Peyer's patch (tissue), 4 donors: ENCODE data around the gene IFNA8. TPM values are rescaled to one million over a fixed set of nuclear protein-coding genes. Genes with fewer than 3 reads are reported as not detected.

Source experiments
- DNase-seq, 3 donors: peaks; one replicate each; pipeline ENCODE4 v3.0.0-alpha.2; 2017 to 2019
- H3K27ac ChIP-seq, 4 donors: fragments of 200-600 bp; sonication (generic); one replicate each; pipeline ENCODE4 v1.5.1; 2016 to 2019
- H3K27me3 ChIP-seq, 2 donors: fragments of 200-600 bp; sonication (generic); one replicate each; pipeline ENCODE4 v1.5.1; 2019
- H3K36me3 ChIP-seq, 3 donors: fragments of 200-600 bp; sonication (generic); one replicate each; pipeline ENCODE4 v1.5.1; 2016 to 2019
- H3K4me1 ChIP-seq, 4 donors: fragments of 200-600 bp; sonication (generic); one replicate each; pipeline ENCODE4 v1.5.1; 2016 to 2019
- H3K4me3 ChIP-seq, 4 donors: fragments of 200-600 bp; sonication (generic); 1 replicate in 3 of 4; 2 replicates in 1 of 4; pipeline ENCODE4 v1.5.1; 2016 to 2019; ENCODE audit warnings: mild to moderate bottlenecking in 1 of 4
- H3K9me3 ChIP-seq, 4 donors: fragments of 200-600 bp; sonication (generic); one replicate each; pipeline ENCODE4 v1.5.1; 2016 to 2019; ENCODE audit warnings: mild to moderate bottlenecking in 1 of 4
- POLR2A ChIP-seq, 2 donors: fragments of 450-650 bp; IDR thresholded peaks; one replicate each; pipeline ENCODE4 v1.5.1; 2017; ENCODE audit warnings: antibody characterized with exemption in 2 of 2, mild to moderate bottlenecking in 2 of 2, moderate library complexity in 2 of 2
- total RNA-seq, 4 donors: library from RNA; depleted of rRNA; stranded (reverse); fragments of >200 nt; gene quantifications; one replicate each; pipeline ENCODE4 v1.1.0, GENCODE V29; 2016
- TF ChIP-seq, protein P1 (sequence below), 6 experiments: fragments of 450-650 bp in 4 of 6; fragments of 200-600 bp in 2 of 6; sonication (generic) in 1 of 6; IDR thresholded peaks; one replicate each; pipeline ENCODE4 v1.5.1; 2017 to 2019; ENCODE audit warnings: antibody characterized with exemption in 6 of 6, mild to moderate bottlenecking in 3 of 6, moderate library complexity in 1 of 6

Gene IFNA8
- total RNA-seq, 4 donors from 2014 or later = not detected

DNA sequence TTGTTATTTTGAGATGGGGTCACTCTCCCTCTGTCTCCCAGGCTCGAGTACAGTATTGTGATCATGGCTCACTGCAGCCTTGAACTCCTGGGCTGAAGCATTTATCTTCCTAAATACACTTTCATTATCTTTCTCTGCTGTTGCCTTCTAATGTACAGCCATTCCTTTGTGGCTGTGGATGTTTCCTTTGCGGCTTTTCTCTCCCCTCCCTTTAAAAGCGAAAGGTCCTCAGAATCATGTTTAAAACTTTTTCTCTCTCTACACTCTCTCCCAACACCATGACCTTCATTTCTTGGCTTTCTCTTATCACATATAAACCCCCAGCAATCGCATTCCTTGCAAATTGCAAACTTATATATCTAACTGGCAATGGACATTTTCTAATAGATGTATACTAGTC, 25.3 kb upstream of the IFNA8 start:
- Histone ChIP-seq H3K4me3 (no peak overlapping the region), H3K27ac (no peak overlapping the region), H3K27me3 (no peaks in the 10 kb centered on the region), H3K9me3 (no peaks in the 10 kb centered on the region), H3K4me1 (peaks cover 0 to 3% (median 0%) of the 10 kb centered on the region in 4 donors), H3K36me3 (no peaks in the 10 kb centered on the region)
- no peak for TF ChIP-seq POLR2A (IDR thresholded peaks at IDR 0.05)
- DNase-seq = no peak

DNA sequence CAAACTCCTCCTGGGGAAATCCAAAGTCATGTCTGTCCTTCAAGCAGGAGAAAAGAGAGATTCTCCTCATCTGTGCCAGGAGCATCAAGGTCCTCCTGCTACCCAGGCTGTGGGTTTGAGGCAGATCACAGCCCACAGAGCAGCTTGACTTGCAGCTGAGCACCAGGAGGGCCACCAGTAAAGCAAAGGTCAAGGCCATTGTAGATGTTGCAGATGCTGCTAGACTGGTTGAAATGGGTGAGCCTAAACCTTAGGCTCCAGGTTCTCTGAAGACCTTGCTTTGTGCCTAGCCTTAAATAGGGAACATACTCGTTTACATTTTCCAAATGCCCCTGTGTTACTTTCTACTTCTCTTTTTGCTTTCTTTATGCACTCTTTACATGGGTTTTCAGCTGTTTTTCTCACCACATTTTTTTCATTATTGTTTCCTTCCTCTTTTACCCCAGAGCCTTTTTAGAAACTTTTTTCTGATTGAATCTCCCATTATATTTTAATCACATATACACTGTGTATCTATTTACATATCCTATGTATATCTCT, 23.7 kb upstream of the IFNA8 start, which contains the start of gene IFNA2:
TSS of gene IFNA2 (minus strand) at position 268 of the 540 bp plus-strand sequence. CDS start at position 199, 69 bp downstream.
- Histone ChIP-seq H3K27me3 (no peaks in the 10 kb centered on the region), H3K36me3 (no peaks in the 10 kb centered on the region), H3K27ac (no peak within 1 kb of the TSS), H3K4me3 (no peak within 1 kb of the TSS), H3K4me1 (peaks cover 0 to 3% (median 0%) of the 10 kb centered on the region in 4 donors), H3K9me3 (no peaks in the 10 kb centered on the region)
- TF ChIP-seq POLR2A (IDR thresholded peaks at IDR 0.05) = no peak
- TF ChIP-seq, protein P1, sequence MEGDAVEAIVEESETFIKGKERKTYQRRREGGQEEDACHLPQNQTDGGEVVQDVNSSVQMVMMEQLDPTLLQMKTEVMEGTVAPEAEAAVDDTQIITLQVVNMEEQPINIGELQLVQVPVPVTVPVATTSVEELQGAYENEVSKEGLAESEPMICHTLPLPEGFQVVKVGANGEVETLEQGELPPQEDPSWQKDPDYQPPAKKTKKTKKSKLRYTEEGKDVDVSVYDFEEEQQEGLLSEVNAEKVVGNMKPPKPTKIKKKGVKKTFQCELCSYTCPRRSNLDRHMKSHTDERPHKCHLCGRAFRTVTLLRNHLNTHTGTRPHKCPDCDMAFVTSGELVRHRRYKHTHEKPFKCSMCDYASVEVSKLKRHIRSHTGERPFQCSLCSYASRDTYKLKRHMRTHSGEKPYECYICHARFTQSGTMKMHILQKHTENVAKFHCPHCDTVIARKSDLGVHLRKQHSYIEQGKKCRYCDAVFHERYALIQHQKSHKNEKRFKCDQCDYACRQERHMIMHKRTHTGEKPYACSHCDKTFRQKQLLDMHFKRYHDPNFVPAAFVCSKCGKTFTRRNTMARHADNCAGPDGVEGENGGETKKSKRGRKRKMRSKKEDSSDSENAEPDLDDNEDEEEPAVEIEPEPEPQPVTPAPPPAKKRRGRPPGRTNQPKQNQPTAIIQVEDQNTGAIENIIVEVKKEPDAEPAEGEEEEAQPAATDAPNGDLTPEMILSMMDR (IDR thresholded peaks at IDR 0.05) = no peak
- no peak for DNase-seq

DNA sequence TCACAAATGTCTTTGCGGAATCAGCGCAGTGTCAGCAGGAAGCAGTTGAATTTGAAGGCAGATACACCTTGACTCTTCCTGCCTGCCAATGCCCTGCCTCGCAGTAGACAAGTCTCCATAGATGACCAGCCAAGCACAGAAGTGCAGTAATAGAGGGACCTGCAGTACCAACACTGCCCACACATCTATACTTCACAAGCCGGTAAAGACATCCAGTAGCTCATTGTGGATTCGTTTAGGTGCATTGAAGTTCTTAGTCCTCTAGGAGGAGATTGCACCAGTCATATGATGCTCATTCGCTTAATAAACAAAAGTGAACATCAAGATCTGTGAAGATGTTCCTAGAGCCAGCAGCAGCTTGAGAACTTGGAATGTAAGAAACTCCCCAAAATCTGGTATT, 16.6 kb upstream of the IFNA8 start:
- H3K9me3 ChIP-seq = no peaks in the 10 kb centered on the region
- H3K27ac ChIP-seq = no peak overlapping the region
- TF ChIP-seq, protein P1 (IDR thresholded peaks at IDR 0.05) = peak in 2 of 6 experiments; percentile 23 to 34
- TF ChIP-seq POLR2A (IDR thresholded peaks at IDR 0.05) = no peak
- DNase-seq = no peak
- H3K4me3 ChIP-seq = no peak overlapping the region
- no peaks in the 10 kb centered on the region for H3K36me3 ChIP-seq
- no peaks in the 10 kb centered on the region for H3K27me3 ChIP-seq
- peaks cover 0 to 5% (median 0%) of the 10 kb centered on the region in 4 donors for H3K4me1 ChIP-seq

DNA sequence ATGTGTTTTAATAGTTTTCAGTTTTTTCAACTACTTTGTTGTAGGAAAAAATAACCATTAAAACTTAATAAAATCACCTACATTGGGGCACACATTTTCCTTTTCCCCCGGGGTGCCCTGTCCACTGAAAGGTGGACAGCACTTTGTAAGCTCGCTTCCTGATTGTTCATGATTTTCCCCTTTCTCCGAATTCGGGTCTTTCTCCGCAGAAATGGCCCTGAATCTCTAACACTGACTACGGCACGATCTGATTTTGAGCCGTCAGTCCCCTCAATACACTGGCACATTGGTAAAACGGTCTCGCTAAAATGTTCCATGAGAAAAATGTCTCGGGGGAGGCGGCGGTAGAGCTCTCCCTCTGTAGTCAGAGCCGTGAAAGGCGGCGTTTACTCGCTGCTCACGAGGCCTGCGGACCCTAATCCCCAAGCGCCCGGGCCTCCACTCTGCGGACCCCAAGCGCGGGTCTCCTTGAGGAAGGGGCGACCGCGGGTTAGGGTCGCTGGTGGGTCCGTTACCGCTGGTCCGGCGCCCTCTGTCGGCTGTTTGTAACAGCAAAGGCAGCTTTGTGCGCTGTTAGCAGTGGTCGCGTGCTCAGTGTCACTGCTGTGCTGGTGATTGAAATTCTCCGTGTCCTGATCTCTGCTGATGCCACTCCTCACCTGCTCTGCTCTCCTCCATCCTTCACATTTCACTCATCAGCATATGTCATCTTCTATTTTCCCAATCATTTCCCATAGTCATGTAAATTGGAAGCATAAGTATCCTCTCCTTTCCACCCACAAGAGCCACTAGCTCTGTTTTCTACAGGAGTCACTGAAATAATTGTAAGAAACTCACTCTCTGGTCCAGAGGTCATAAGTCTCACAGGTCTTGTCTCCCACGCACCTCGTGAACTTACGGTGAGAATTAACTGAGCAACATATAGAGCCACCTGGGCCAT, 12.9 kb upstream of the IFNA8 start:
- TF ChIP-seq, protein P1 (IDR thresholded peaks at IDR 0.05) = peak; percentile 10 to 77 (median 58)
- TF ChIP-seq POLR2A (IDR thresholded peaks at IDR 0.05) = no peak
- Histone ChIP-seq H3K36me3 (no peaks in the 10 kb centered on the region), H3K9me3 (no peaks in the 10 kb centered on the region), H3K4me1 (peaks cover 0 to 5% (median 0%) of the 10 kb centered on the region in 4 donors), H3K4me3 (peak overlapping the region; percentile 13 to 56 (median 44)), H3K27ac (no peak overlapping the region), H3K27me3 (no peaks in the 10 kb centered on the region)
- peak; percentile 53 to 76 (median 60) for DNase-seq

DNA sequence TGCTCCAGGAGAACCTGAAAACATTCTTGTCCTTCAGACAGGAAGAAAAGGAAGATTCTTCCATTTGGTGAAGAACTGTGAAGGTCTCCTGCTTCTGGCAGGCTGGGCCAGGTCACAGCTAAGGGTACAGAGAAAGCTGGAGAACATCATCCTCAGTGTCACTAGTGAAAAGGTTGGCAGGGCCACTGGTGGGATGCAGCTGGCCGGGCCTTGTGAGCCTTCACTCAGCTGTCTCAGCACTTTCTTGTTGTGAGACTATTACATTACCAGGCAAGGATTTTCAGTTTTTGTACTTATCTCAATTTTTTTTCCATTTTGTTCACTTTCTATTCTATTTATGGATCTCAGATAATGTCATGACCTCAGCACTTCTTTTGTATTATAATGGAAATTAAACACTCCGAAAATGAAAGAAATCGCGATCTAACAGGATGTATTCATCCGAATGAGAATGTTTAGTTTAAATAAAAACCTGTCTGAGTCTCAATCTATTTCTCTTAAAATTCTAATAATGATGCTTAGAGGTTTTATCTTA, 9.9 kb upstream of the IFNA8 start:
- H3K27me3 ChIP-seq = no peaks in the 10 kb centered on the region
- H3K36me3 ChIP-seq = no peaks in the 10 kb centered on the region
- no peaks in the 10 kb centered on the region for H3K9me3 ChIP-seq
- peaks cover 0 to 11% (median 1%) of the 10 kb centered on the region in 4 donors for H3K4me1 ChIP-seq
- no peak for DNase-seq
- no peak overlapping the region for H3K4me3 ChIP-seq
- no peak overlapping the region for H3K27ac ChIP-seq
- TF ChIP-seq, protein P1 (IDR thresholded peaks at IDR 0.05) = no peak
- TF ChIP-seq POLR2A (IDR thresholded peaks at IDR 0.05) = no peak

DNA sequence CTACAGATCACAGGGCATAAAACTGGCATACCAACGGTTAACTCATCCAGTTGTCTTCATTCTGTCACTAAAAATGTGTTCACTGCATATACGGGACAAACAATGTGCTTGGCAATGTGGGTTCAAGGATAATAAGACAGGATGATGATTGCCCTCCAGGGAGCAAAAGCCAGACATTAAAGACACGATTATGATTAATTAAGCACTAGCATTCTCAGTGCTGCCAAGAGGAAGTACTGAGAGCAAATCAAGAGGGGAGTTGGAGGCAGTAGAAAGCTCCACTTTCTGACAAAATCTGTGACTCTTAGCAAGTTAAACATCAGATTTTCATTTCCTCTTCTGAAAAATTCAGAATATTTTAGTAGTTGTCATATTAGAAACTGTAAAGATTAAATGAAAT, 9.0 kb upstream of the IFNA8 start:
- no peak for DNase-seq
- TF ChIP-seq, protein P1 (IDR thresholded peaks at IDR 0.05) = no peak
- TF ChIP-seq POLR2A (IDR thresholded peaks at IDR 0.05) = no peak
- peaks cover 0 to 11% (median 1%) of the 10 kb centered on the region in 4 donors for H3K4me1 ChIP-seq
- no peaks in the 10 kb centered on the region for H3K36me3 ChIP-seq
- H3K27ac ChIP-seq = no peak overlapping the region
- no peaks in the 10 kb centered on the region for H3K27me3 ChIP-seq
- no peak overlapping the region for H3K4me3 ChIP-seq
- no peaks in the 10 kb centered on the region for H3K9me3 ChIP-seq
